ENCODE results near the gene ASH1L. TPM values are rescaled to one million over a fixed set of nuclear protein-coding genes. Genes with fewer than 3 reads are reported as not detected.

Gene ASH1L
- total and polyA plus RNA-seq, 2 donors (not counting 3 experiments of a cell fraction or from before 2014, with no cell fraction given) = 11.6 to 29.2 TPM

GRCh38 chr1:155548706-155549105, 13.9 kb downstream of the ASH1L start:
- ChIA-PET CTCF (no interaction called here), POLR2A (no interaction called here)

More at GRCh38 chr1:155548706-155549105, 13.9 kb downstream of the ASH1L start:
- TF ChIP-seq POLR2A (IDR thresholded peaks at IDR 0.05; ENCODE audit: low read depth, low read length) = no peak
- TF ChIP-seq JUN (IDR thresholded peaks at IDR 0.05; ENCODE audit: borderline replicate concordance, insufficient read depth, insufficient read length, low read depth) = no peak
- no peak for TF ChIP-seq MAX (IDR thresholded peaks at IDR 0.05; ENCODE audit: insufficient read depth, insufficient read length)
- TF ChIP-seq GATA2 (IDR thresholded peaks at IDR 0.05; ENCODE audit: insufficient read depth, insufficient read length, low read depth, low read length) = no peak
- TF ChIP-seq MYC (IDR thresholded peaks at IDR 0.05; ENCODE audit: low read depth, low read length) = no peak
- TF ChIP-seq, protein P1, sequence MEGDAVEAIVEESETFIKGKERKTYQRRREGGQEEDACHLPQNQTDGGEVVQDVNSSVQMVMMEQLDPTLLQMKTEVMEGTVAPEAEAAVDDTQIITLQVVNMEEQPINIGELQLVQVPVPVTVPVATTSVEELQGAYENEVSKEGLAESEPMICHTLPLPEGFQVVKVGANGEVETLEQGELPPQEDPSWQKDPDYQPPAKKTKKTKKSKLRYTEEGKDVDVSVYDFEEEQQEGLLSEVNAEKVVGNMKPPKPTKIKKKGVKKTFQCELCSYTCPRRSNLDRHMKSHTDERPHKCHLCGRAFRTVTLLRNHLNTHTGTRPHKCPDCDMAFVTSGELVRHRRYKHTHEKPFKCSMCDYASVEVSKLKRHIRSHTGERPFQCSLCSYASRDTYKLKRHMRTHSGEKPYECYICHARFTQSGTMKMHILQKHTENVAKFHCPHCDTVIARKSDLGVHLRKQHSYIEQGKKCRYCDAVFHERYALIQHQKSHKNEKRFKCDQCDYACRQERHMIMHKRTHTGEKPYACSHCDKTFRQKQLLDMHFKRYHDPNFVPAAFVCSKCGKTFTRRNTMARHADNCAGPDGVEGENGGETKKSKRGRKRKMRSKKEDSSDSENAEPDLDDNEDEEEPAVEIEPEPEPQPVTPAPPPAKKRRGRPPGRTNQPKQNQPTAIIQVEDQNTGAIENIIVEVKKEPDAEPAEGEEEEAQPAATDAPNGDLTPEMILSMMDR (IDR thresholded peaks at IDR 0.05; ENCODE audit: extremely low read depth in 1 of 2, insufficient read depth in 1 of 2, low read depth in 1 of 2, low read length in 2 of 2) = no peak
- no peak for TF ChIP-seq POLR2AphosphoS5 (IDR thresholded peaks at IDR 0.05; ENCODE audit: insufficient read depth, low read depth, low read length)
- TF ChIP-seq FOS (IDR thresholded peaks at IDR 0.05; ENCODE audit: borderline replicate concordance, insufficient read depth, low read length) = no peak
- no peak for TF ChIP-seq EZH2 (IDR thresholded peaks at IDR 0.05; ENCODE audit: borderline replicate concordance, low read depth, low read length, severe bottlenecking)
- intact Hi-C loops (cut with micrococcal nuclease) (no loop called here), dilution Hi-C loops (cut with MboI; ENCODE audit: extremely low pct_ligation_motif_present, low sequenced_read_pairs) (no loop called here)
- Histone ChIP-seq H3K79me2 (ENCODE audit: control insufficient read depth, insufficient read depth, low read length) (peaks cover 73% of the 10 kb centered on the region), H4K20me1 (replicated peaks; ENCODE audit: control insufficient read depth, extremely low read depth, insufficient read depth, low read length) (peaks cover 2% of the 10 kb centered on the region), H3K9me3 (replicated peaks; ENCODE audit: control insufficient read depth, insufficient read depth, low read length) (no peaks in the 10 kb centered on the region), H3K36me3 (ENCODE audit: control insufficient read depth in 2 of 2, extremely low read depth in 1 of 2, insufficient read depth in 2 of 2, low read length in 2 of 2) (no peaks in the 10 kb centered on the region), H3K27me3 (ENCODE audit: control insufficient read depth in 2 of 2, insufficient read depth in 2 of 2, low read length in 2 of 2) (no peaks in the 10 kb centered on the region), H3K27ac (ENCODE audit: insufficient read depth, low read depth, low read length) (no peak overlapping the region), H3K4me2 (ENCODE audit: insufficient read depth, low read length) (no peak overlapping the region), H3K9me1 (replicated peaks; ENCODE audit: control insufficient read depth, extremely low read depth, insufficient read depth, low read length) (no peaks in the 10 kb centered on the region), H3K9ac (replicated peaks; ENCODE audit: extremely low read depth, insufficient read depth, low read length) (no peak overlapping the region), H2AFZ (ENCODE audit: low read depth, low read length) (no peak overlapping the region), H3K4me3 (replicated peaks in 1 of 3; ENCODE audit: insufficient read depth in 1 of 3, low read depth in 1 of 3, low read length in 3 of 3) (no peak overlapping the region), H3K4me1 (ENCODE audit: control insufficient read depth, extremely low read depth, insufficient read depth, low read length) (no peaks in the 10 kb centered on the region)
- no TSS peak for BruUV-seq (replicated peaks)
- DNase-seq (ENCODE audit: low read depth, low spot score) (no peak), FAIRE-seq (no peak)

Measured in endothelial cell of umbilical vein (primary cell).